NCI-H82 treated with DMSO at 0.1 percent for 48 hours (cell line): ENCODE results near the gene TAS1R2.

Experiments
- DNase-seq: peaks from one replicate; lab custom pipeline; 2025; ENCODE audit not compliant: unreplicated experiment; lab: John Stamatoyannopoulos, UW

The TAS1R2 gene

DNA sequence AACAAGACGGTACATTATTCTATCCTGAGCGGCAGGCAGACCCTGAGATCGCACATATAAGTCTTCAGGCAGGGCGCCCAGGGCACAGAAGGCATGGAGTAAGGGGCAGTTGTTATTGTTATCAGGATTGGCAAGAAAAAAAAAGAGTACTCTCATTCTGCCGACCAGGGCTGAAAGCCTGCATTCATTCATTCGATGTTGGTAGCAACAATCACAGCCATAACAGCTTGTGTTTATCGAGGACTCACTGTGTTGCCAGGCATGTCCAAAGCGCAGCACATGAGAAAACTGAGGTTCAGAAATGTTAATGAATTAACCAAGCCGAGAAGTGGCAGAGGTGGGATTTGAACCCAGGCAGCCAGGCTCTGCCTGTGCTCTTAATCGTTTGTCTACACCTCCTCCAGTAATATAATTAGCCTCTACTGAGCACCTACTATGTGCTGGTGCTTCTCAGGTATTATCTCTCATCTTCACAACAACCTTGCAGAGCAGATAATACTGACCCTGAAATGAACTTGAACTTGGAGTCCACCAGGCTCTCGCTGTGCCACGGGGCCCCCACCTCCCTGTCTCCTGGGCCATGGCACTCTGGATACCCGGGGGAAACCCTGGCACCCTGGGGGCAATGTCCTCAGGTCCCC, 56.2 kb downstream of the TAS1R2 start:
- no peak for DNase-seq

DNA sequence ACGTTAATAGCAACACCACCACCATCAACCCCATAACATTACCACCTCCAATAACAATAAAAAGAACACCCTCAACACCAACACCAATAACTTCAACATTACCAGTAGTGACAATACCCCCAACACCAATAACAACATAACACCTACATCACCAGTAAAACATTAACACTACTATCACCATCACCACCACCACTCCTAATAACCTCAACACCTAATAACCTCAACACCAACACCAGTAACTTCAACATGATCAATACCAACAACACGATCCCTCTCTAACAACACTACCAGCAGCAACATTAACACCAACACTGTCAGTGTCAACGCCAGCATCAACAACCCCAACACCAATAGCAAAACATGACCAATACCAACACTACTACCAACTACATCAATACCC, 57.2 kb downstream of the TAS1R2 start:
- no peak for DNase-seq

DNA sequence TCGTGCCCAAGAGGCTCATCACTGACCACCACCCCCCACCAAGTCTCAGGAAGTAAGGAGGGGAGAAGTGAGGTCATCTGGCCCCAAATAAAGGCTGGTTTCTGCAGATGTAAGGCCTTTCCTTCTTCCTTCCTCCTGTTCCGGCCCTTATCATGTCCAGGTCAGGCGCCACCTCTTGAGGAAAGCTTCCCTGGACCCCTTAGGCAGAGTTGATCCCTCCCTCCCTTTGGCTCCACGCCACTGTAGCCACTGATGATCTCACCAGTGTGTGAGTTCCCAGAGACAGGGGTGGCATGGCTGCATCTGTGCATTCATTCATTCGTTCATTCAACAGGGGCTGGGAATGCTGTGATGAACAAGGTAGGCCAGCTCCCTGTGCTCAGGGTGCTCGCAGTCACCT, 59.2 kb downstream of the TAS1R2 start:
- DNase-seq = no peak

- no peak for DNase-seq
Measured at GRCh38 chr1:18799454-18799853, 60.0 kb downstream of the TAS1R2 start.

GRCh38 chr1:18798946-18799345, 60.5 kb downstream of the TAS1R2 start:
- no peak for DNase-seq

GRCh38 chr1:18798533-18798932, 60.9 kb downstream of the TAS1R2 start:
- no peak for DNase-seq

GRCh38 chr1:18796950-18797349, 62.5 kb downstream of the TAS1R2 start:
- DNase-seq = no peak

GRCh38 chr1:18795002-18795689, 64.3 kb downstream of the TAS1R2 start:
- peak; percentile 98 for DNase-seq

- peak; percentile 99 for DNase-seq
Measured at GRCh38 chr1:18794561-18794960, 64.9 kb downstream of the TAS1R2 start.

DNA sequence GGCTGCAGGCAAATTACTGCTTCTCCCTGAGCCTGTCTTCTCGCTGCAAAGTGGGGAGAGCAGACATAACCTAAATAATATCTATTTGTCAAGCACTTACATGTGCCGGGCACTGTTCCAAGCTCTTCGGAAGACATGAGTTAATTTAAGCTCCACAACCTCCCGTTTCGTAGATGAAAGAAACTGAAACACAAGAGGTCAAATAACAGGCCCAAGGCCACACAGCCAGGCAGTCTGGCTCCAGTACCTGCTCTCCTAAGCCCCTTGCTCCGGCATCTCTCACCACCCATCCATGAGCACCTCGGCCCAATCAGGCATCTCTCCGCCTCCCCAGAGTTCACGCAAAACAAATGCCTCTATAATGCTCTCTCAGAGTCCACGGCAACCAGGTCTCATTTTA, 65.4 kb downstream of the TAS1R2 start:
- peak; percentile 27 for DNase-seq

- no peak for DNase-seq
Measured at GRCh38 chr1:18793164-18793563, 66.3 kb downstream of the TAS1R2 start.

- DNase-seq = no peak
Measured at GRCh38 chr1:18792747-18793146, 66.7 kb downstream of the TAS1R2 start.
